ENCODE measurements around the gene CYB5D1.

Gene CYB5D1

DNA sequence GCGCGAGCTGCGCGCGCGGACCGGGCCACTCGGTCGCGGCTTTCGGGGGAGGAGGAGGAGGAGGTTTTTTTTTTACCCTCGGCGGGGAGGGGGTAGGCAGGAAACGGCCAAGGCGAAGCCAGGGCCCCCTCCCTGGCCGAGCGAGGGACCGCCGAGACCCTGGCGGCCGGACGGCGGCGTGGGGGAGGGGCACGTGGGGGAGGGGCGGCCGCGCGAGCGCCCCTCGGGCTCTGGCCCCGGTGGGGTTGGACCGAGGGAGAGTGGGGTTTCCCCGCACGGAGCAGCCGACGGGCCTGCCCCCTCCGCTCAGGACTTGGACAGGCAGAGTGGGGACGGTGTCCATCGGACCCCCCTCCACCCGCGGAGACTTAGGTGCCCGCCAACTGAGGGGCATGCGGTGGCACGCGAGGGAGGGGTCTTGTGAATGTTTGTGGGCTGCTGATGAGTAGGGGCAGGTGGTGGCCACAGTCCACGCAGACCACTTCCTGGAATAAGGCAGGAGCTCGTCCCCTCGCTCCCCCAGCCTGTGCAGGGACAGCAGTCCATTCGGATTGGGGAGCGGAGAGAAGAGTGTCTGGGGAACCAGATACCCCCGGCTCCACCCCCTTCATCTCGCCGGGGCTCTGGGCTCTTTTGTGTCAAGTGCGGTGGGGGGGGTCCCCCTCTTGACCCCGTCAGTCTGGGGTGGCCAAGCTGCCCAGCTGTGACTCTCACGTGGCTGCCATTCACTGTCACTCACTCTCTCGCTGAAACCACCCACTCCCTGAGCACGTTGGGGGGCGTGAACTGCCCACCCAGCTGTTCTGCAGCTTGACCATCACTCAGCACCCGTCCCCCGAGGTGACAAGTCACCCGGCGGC is 27.8 kb downstream of the CYB5D1 start:
- peak in 1 of 3 donors; percentile 32 for DNase-seq (ENCODE audit: low read depth in 3 of 3, low spot score in 1 of 3)

DNA sequence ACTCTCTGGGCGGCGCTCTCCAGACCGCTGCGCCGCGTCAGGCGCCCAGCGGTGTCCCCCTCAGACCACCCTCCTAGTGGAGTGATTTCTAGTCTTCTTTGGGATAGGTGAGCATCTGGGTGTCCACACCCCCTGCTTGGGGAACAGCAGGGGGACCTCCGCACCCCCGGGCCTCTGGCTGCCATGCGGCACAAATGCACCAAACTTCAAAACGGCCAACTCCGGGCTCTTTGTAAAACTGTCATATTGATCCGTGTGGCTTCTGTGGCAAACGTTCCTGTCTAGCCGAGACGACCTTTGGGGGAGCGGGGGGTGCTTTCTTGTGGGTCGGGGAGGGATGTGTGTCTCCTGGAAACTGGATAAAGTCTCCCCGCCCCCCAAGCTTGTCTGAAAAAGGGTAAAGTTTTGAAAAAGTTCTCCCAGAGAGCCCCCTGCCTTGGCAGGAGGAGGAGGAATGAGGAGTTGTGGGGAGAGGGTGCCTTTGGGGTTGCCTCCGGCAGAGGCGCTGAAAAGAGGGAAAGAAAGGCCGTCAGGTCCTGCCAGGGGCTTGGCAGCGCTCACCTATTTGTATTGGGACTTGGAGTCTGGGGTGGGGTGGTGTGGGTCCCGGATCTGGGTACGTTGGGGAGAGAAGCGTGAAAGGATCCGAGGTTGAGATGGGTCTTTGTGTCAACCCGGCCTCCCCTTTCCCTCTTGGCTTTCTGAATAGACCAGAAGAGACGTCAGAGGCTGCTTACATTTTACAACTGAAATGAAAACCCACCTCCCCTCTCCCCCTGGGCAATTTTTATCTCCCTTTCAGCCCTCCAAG is 28.6 kb downstream of the CYB5D1 start:
- DNase-seq (ENCODE audit: low read depth in 3 of 3, low spot score in 1 of 3), result peak in 2 of 3 donors; percentile 30 to 34

DNA sequence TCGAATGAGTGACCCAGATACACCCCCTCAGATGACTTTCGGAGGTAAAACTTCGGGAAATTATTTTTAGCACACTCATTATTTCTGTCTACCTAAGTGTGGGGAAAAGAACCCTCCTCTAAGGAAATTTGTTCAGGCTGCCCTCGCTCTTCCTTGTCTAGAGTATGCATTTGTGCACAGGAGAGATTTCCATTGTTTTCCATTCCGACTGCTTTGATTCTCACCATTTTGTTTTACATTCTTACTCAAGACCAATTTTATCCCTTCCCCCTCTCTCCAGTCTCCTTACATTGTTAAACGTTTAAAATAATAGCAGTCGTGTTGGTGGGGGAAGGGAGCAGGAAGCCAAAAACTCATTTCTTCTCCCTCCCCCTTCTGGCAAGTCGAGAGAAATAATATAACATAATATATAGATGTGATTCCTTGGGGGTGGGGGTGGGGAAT is 29.3 kb downstream of the CYB5D1 start:
- DNase-seq (ENCODE audit: low read depth in 3 of 3, low spot score in 1 of 3), result no peak

DNA sequence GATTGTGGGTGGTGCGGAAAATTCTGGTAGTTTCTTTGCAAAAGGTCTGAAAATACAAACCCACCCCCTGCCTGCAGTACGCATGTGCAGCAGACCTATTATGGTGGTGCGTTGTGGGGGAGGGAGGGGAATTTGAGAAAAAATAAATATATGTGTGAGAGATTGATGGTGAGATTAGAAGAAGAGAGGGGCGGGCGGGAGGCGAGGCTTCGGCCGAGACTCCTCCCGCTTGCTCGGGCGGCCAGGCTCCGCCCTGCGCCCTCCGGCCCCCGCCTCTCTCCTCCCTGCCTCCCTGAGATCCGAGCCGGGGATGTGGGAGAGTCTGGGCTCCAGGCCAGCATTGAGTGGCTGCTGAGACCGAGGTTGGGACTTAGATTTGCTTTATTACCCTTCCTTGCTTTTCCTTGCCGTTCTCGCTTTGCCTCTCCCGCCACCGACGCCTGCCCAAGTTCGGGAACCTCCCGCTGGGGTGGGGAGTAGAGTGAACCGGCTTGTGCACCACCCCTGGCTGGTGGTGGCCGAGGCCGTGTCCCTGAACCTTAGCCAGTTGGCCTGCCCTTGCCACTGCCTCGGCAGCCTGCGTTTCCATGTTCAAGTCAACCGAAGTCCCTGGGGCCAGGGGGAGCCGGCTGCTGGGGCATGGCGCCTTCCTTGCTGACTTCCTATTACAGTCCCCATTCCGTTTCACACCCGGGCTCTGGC is 29.8 kb downstream of the CYB5D1 start:
- peak; percentile 72 to 80 (median 79) for DNase-seq (ENCODE audit: low read depth in 3 of 3, low spot score in 1 of 3)

DNA sequence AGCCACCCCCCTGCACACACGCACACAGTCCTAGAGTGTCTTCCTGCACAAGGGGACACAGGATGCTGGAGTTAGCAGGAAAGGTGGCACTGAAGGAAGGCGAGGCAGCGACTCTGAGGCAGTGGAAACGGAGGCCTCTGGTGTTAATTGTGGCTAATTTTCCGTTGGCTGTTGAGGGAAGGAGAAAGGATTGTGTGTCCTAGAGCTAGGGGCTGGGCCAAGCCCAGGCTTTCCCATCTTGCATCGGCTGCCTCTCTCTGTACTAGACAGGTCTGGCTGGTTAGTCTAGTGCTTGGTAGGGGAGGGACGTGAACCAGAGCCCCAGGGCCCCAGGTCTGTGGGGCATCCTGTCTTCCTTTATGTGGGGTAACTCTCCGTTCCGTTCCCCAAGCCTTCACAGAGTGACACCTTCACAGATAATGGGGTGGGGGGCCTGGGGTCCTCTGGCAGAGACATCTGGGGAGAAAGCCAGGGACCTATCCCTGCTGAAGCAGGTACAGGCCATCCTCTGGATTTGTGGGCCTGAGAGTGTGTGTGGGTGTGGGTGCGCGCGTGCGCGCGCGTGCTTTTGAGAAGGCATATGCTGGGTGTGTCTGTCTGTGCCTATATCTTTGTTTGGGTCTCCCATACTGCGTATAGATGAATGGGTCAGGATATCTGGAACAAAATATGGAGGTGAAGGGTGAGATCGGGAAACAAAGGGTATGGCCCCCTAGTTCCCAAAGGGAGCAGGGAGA is 30.5 kb downstream of the CYB5D1 start, which contains the start of gene CHD3:
Gene CHD3, plus strand, starts transcription at position 606 of the 737 bp plus-strand sequence. CDS start 212 bp downstream, outside the sequence.
- DNase-seq (ENCODE audit: low read depth in 3 of 3, low spot score in 1 of 3), result peak in 1 of 3 donors; percentile 50

DNA sequence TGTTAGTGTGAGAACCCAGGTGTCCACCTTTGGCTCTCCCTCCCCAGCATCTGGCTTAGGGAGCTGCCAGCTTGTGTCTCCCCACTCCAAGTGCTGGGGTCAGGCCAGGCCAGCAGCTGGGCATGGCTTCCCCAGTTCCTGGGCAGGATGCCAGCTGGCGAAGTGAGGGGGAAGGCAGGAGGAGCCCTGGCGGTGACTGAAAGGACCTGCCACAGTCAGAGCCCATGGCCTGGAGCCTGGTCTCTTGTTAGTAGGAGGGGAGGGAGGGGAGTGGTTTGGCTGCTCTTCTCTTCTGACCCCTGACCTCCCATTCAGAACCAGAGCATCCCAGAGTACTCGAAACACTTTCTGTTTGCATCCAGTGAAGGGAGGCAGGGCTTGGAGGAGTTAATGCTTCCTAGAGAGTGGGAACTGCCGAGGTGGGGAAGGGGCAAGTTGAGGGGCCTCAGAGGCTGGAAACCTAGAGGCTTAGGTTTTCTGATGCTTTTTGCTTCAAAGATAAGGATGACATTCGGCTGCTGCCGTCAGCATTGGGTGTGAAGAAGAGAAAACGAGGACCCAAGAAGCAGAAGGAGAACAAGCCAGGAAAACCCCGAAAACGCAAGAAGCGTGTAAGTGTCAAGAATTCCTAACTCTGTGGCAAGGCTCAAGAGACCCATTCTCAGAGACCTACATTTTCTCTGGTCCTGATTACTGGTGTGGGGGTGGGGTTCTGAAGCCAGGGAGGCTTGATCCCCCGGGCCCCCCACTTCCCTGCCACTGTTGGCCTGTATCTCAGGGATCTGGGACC is 31.6 kb downstream of the CYB5D1 start:
- DNase-seq (ENCODE audit: low read depth in 3 of 3, low spot score in 1 of 3), result no peak

DNA sequence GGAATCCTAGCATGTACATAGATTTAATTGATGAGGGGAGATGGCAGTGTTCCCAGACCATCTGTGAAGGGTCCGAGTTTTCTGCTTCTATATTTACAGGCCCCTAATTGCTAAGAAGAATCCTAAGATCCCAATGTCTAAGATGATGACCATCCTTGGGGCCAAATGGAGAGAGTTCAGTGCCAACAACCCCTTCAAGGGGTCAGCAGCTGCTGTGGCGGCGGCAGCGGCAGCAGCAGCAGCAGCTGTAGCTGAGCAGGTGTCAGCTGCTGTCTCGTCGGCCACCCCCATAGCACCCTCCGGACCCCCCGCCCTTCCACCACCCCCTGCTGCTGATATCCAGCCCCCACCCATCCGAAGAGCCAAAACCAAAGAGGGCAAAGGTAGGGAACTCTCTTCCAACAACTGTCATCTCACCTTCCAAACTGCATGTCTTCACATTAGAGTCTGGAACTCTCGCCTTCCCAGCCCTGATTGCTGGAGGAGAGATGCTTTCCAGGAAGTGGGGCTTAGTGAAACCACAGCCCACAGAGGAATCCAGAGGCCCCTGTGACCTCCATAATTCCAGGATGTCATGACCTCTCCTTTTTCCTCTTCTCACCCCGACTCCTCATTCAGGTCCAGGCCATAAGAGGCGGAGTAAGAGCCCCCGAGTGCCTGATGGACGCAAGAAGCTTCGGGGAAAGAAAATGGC is 35.5 kb downstream of the CYB5D1 start:
- DNase-seq (ENCODE audit: low read depth in 3 of 3, low spot score in 1 of 3), result no peak

DNA sequence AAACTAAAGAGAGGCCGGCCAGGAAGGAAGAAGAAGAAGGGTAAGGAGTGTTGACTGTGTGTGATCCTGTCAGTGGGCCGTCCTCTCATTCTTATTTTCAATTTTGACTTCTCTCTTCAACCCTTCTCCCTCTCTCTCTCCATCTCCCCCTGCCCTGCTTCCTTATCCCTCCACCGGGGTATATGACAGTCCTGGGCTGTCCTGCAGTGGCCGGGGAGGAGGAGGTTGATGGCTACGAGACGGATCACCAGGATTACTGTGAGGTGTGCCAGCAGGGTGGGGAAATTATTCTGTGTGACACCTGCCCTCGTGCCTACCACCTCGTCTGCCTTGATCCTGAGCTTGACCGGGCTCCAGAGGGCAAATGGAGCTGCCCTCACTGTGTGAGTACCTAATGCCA is 36.4 kb downstream of the CYB5D1 start:
- DNase-seq (ENCODE audit: low read depth in 3 of 3, low spot score in 1 of 3), result no peak

DNA sequence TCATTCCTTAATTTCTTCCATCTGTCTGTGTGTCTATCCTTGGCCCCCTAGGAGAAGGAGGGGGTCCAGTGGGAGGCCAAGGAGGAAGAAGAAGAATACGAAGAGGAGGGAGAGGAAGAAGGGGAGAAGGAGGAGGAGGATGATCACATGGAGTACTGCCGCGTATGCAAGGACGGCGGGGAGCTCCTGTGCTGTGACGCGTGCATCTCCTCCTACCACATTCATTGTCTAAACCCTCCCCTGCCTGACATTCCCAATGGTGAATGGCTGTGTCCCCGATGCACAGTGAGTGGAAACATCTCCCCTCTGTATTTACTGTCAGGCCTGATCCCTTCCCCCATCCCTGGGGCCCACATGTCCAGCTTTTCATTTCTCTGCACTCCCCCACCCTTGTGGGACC is 37.1 kb downstream of the CYB5D1 start:
- no peak for DNase-seq (ENCODE audit: low read depth in 3 of 3, low spot score in 1 of 3)

DNA sequence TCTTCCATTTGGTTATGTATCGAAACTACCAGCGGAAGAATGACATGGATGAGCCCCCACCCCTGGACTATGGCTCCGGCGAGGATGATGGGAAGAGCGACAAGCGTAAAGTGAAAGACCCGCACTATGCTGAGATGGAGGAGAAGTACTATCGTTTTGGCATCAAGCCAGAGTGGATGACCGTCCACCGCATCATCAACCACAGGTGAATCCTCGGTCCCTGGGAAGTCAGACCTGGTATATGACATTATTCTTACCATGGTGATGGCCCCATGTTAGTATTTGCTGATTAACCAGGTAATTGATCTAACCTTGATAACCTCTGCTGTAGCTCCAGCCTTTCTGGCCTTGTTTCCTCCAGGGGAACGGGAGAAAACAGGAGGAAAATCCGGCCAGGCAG is 39.3 kb downstream of the CYB5D1 start:
- no peak for DNase-seq (ENCODE audit: low read depth in 3 of 3, low spot score in 1 of 3)

DNA sequence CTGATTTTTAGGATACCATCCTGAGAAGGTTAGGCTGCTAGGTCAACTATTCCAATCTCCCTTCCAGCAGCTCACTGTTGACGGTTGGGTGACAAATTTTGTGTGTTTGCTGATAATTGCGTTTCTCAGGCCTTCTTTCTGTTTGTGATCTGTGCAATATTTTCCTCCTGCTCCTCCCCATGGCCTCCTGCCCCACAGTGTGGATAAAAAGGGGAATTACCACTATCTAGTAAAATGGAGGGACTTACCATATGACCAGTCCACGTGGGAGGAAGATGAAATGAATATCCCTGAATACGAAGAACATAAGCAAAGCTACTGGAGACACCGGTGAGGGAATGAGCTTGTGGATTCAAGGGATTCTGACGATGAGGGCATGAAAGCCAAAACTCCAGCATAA is 40.0 kb downstream of the CYB5D1 start:
- DNase-seq (ENCODE audit: low read depth in 3 of 3, low spot score in 1 of 3), result no peak

DNA sequence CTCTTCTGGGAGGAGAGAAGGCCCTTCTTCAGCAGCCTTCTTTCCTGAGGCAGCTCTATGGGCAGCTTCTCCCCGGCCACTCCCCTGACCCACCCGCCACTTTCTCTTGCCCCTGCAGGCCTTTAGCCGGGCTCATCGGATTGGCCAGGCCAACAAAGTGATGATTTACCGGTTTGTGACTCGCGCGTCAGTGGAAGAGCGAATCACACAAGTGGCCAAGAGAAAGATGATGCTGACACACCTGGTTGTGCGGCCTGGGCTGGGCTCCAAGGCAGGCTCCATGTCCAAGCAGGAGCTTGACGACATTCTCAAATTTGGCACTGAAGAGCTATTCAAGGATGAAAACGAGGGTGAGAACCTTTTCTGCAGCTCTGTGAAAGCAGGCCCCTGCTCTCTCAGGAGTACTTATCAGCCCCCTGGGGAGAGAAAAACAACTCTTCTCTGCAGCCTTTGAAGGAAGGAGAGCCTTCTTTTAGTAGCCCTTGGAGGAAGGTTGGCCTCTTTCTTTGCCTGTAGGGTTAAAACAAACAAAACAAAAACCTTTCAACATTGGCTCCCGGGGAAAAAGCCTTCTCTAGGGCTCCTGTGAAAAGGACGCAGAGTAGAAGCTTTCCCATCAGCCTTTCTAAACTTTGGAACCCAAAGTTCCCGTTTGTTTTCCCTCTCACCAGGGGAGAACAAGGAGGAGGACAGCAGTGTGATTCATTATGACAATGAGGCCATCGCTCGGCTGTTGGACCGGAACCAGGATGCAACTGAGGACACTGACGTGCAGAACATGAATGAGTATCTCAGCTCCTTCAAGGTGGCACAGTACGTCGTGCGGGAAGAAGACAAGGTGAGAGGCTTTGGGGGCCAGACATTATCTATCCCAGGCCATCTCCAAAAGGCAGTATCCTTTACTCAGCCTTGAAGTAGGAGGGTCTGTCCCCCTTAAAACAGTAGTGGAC is 45.6 kb downstream of the CYB5D1 start:
- DNase-seq (ENCODE audit: low read depth in 3 of 3, low spot score in 1 of 3), result no peak

DNA sequence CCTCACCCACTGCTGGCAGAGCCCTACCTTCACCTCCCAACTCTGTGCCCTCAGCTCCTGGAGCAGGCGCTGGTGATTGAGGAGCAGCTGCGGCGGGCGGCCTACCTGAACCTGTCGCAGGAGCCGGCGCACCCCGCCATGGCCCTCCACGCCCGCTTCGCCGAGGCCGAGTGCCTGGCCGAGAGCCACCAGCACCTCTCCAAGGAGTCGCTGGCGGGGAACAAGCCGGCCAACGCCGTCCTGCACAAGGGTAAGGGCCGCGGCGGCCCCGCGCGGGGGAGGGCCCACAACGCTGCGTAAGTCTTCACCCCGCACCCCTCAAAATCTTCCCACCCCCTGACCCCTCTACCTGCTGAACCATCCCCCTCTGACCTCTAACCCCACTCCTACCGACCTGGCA is 51.3 kb downstream of the CYB5D1 start:
- no peak for DNase-seq (ENCODE audit: low read depth in 3 of 3, low spot score in 1 of 3)

DNA sequence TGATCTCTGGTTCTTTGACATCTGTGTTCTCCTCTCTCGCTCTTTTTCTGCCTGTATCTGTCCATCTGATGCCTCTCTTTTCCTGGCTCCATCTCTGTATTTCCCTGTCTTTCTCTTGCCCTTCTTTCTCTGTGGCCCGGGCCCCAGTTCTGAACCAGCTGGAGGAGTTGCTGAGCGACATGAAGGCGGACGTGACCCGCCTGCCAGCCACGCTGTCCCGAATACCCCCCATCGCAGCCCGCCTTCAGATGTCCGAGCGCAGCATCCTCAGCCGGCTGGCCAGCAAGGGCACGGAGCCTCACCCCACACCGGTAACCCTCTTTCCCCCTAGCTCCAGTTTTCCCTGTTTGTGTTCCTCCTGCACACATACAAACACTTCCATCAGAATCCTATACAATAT is 52.5 kb downstream of the CYB5D1 start:
- DNase-seq (ENCODE audit: low read depth in 3 of 3, low spot score in 1 of 3), result no peak

DNA sequence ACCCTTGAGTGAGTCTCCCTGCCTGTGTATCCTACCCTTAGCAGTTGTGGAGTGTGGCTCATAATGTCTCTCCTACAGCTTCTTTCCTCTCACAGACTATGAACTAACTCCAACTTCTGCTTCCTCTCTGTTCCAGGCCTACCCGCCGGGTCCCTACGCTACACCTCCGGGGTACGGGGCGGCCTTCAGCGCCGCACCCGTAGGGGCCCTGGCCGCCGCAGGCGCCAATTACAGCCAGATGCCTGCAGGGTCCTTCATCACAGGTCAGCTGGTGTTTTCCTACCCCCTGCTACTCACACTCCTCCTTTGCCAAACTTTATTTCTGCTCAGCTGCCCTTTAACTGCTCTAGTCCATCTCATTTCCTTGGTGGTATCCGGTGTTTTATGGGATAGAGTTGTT is 52.9 kb downstream of the CYB5D1 start:
- DNase-seq (ENCODE audit: low read depth in 3 of 3, low spot score in 1 of 3), result no peak

DNA sequence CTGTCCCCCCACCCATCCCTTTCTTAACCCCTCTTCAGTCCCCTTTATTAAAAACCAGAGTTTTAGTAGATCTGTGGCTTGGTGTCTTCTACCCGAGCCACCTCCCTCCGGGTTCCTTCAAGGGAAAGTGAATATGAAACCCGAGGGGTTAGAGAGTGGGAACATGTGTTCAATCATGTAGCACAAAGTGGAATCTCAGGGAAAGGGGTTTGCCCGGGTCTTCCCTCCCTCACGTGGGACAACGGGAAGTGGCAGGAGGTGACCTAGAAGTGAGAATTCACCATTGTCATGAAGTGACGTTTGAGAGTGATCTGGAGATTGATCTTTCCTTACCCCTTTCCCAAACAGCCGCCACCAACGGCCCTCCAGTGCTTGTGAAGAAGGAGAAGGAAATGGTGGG is 53.3 kb downstream of the CYB5D1 start:
- DNase-seq (ENCODE audit: low read depth in 3 of 3, low spot score in 1 of 3), result no peak
